IgD-negative memory B cell (primary cell): ENCODE results near the gene ASMTL. TPM values are rescaled to one million over a fixed set of nuclear protein-coding genes. Genes with fewer than 3 reads are reported as not detected.
"Not testable (repeated sequence)": the region's sequence is repeated elsewhere in the genome, so short reads cannot be mapped to it uniquely, and the experiment has no call there.

Experiments
- H3K27ac Mint-ChIP-seq, 3 donors: one replicate each; pipeline ENCODE4 v1.8.0; 2020 to 2022; ENCODE audit warnings: mild to moderate bottlenecking in 3 of 3, mixed read lengths in 3 of 3, moderate library complexity in 1 of 3
- H3K27me3 Mint-ChIP-seq: one replicate; pipeline ENCODE4 v1.8.0; 2021; ENCODE audit warnings: mixed read lengths
- H3K36me3 Mint-ChIP-seq: one replicate; pipeline ENCODE4 v1.8.0; 2020; ENCODE audit warnings: mild to moderate bottlenecking, mixed read lengths
- H3K4me1 Mint-ChIP-seq, 3 donors: one replicate each; pipeline ENCODE4 v1.8.0; 2020 to 2022; ENCODE audit warnings: mixed read lengths in 3 of 3, mild to moderate bottlenecking in 1 of 3
- H3K4me3 Mint-ChIP-seq, 4 donors: one replicate each; pipeline ENCODE4 v1.8.0; 2020 to 2022; ENCODE audit warnings: mild to moderate bottlenecking in 4 of 4, mixed read lengths in 4 of 4, moderate library complexity in 3 of 4
- H3K9me3 Mint-ChIP-seq, 3 donors: one replicate each; pipeline ENCODE4 v1.8.0; 2020 to 2021; ENCODE audit warnings: mixed read lengths in 3 of 3, mild to moderate bottlenecking in 1 of 3
- polyA plus RNA-seq: library from polyadenylated mRNA; unstranded; fragments of 300-500 nt; fragmentation: Illumina TruSeq; gene quantifications from one replicate; pipeline ENCODE4 v1.2.3, GENCODE V29; 2021

Gene ASMTL
- polyA plus RNA-seq, 1 donor from 2014 or later: 50.1 TPM

- Mint-ChIP-seq H3K27me3 (no peaks in the 10 kb centered on the region), H3K27ac (peak overlapping the region; percentile 83 to 90 (median 89)), H3K9me3 (no peaks in the 10 kb centered on the region), H3K4me3 (peak overlapping the region in 2 of 4 donors; percentile 44 to 58), H3K4me1 (peaks cover 27 to 32% (median 31%) of the 10 kb centered on the region in 3 donors), H3K36me3 (peaks cover 6% of the 10 kb centered on the region)
Measured at GRCh38 chrX:1487401-1487800, 34.7 kb upstream of the ASMTL start.

- peaks cover 27 to 31% (median 31%) of the 10 kb centered on the region in 3 donors for H3K4me1 Mint-ChIP-seq
- peak overlapping the region in 3 of 4 donors; percentile 32 to 58 (median 45) for H3K4me3 Mint-ChIP-seq
- peaks cover under 1% of the 10 kb centered on the region for H3K36me3 Mint-ChIP-seq
Measured at GRCh38 chrX:1486749-1487361, 34.1 kb upstream of the ASMTL start.

GRCh38 chrX:1486177-1486576, 33.5 kb upstream of the ASMTL start:
- Mint-ChIP-seq H3K4me3 (peak overlapping the region in 3 of 4 donors; percentile 17 to 72 (median 45)), H3K9me3 (no peaks in the 10 kb centered on the region), H3K4me1 (peaks cover 31 to 35% (median 33%) of the 10 kb centered on the region in 3 donors), H3K27ac (peak overlapping the region in 2 of 3 donors; percentile 89 to 90), H3K27me3 (no peaks in the 10 kb centered on the region), H3K36me3 (no peaks in the 10 kb centered on the region)

More at GRCh38 chrX:1486749-1487361, 34.1 kb upstream of the ASMTL start:
- peak overlapping the region; percentile 83 to 90 (median 89) for H3K27ac Mint-ChIP-seq
- no peaks in the 10 kb centered on the region for H3K27me3 Mint-ChIP-seq
- no peaks in the 10 kb centered on the region for H3K9me3 Mint-ChIP-seq

GRCh38 chrX:1485033-1485432, 32.3 kb upstream of the ASMTL start:
- peak overlapping the region in 2 of 3 donors; percentile 97 to 98 for H3K27ac Mint-ChIP-seq
- no peaks in the 10 kb centered on the region for H3K27me3 Mint-ChIP-seq
- no peaks in the 10 kb centered on the region for H3K36me3 Mint-ChIP-seq
- peak overlapping the region in 2 of 4 donors; percentile 76 to 83 for H3K4me3 Mint-ChIP-seq
- H3K9me3 Mint-ChIP-seq: no peaks in the 10 kb centered on the region
- peaks cover 40 to 46% (median 42%) of the 10 kb centered on the region in 3 donors for H3K4me1 Mint-ChIP-seq

DNA sequence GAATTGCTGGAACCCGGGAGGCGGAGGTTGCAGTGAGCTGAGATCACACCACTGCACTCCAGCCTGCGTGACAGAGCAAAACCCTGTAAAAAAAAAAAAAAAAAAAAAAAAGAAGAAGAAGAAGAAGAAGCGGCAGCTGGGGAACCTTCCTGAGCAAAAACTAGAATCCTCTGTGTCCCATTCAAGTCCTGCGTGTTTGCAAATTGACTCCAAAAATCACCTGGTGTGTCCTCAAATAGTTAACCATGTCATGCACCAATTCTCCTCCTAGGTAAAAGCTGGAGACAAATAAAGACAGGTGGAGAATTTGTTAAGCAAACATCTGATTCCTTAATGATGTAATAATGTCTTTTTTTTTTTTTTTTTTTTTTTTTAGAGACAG, 31.9 kb upstream of the ASMTL start:
- Mint-ChIP-seq H3K4me1 (peaks cover 42 to 51% (median 46%) of the 10 kb centered on the region in 3 donors), H3K36me3 (peaks cover 4% of the 10 kb centered on the region), H3K4me3 (peak overlapping the region; percentile 38 to 83 (median 68)), H3K27me3 (no peaks in the 10 kb centered on the region), H3K27ac (peak overlapping the region; percentile 93 to 98 (median 97)), H3K9me3 (peaks cover under 1 to 3% (median under 1%) of the 10 kb centered on the region in 3 donors)

DNA sequence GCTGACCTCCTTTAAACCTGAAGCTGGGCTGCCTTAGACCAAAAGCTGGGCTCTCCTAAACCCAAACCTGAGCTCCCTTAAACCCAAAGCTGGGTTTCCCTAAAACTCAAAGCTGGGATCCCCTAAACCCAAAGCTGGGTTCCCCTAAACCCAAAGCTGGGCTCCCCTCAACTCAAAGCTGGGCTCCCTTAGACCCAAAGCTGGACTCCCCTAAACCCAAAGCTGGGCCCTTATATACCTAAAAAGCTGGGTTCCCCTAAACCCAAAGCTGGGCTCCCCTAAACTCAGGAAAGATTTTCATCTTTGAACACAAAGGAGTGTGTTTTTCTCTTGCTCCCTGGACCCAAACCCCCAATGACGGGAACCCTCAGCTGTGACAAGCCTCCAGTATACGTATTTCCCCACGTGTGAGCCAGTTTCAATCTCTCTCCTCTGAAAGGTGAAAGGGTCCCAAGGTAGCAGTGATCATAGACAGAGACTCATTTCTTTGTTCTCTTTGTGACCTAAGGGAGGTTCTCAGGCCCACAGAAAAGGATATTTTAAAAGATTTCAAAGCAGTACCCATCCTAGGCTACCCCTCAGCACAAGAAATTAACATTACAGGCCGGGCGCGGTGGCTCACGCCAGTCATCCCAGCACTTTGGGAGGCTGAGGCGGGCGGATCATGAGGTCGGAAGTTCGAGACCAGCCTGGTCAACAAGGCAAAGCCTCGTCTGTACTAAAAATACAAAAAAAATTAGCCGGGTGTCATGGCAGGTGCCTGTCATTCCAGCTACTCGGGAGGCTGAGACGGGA, 31.3 kb upstream of the ASMTL start:
- Mint-ChIP-seq H3K27ac (peak overlapping the region; percentile 93 to 98 (median 97)), H3K9me3 (peaks cover 2 to 5% (median 2%) of the 10 kb centered on the region in 3 donors), H3K4me3 (peak overlapping the region; percentile 51 to 86 (median 71)), H3K27me3 (no peaks in the 10 kb centered on the region), H3K36me3 (peaks cover 8% of the 10 kb centered on the region), H3K4me1 (peaks cover 45 to 56% (median 51%) of the 10 kb centered on the region in 3 donors)

- not testable (repeated sequence) for H3K9me3 Mint-ChIP-seq, H3K36me3 Mint-ChIP-seq, H3K27me3 Mint-ChIP-seq
- H3K4me3 Mint-ChIP-seq: peak overlapping the region in 3 of 4 donors; percentile 76 to 92 (median 90)
- peak overlapping the region; percentile 94 to 98 (median 97) for H3K27ac Mint-ChIP-seq
- H3K4me1 Mint-ChIP-seq: peaks cover 55 to 67% (median 59%) of the 10 kb centered on the region in 3 donors
Measured at GRCh38 chrX:1482530-1482928, 29.8 kb upstream of the ASMTL start.

DNA sequence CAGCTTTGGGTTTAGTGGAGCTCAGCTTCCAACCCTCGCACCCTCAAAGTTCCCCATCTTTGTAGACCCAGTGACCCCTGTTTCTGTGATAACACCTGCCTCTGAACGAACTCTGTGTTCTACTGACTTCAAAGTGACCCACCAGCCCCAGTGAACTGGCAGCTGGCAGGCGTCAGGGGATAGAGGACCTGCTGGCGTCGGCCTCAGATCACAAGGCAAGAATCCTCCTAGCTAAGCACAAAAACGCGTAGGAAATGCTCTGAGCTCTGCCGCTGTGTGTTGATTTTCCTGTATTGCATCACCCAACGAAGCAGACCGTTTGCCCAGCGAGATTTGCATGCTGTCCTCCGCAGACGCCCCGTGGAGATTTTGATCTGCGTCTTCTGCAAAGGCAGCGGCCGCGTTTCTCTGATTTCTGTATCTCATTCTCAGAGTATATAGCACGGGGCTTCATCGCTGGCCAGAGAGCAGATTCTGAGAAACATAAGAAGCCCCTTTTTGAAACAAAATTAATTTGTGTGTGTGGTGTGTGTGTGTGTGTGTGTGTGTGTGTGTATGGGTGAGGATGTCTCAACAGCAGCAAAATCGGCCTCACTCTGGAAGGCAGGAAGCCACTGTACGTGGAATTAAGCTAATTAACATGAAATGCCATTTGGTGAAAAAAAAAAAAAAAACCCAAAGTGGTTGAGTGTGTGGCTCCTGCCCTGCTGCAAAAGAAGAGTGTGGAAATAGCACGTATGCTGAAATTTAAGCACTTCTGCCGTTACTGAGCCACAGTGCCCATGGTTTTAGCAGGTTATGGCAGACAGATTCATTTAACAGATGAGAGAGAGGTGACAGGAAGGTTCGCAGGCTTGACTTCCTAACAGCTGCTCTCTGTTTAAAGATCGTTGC, 29.2 kb upstream of the ASMTL start:
- peak overlapping the region; percentile 94 to 98 (median 97) for H3K27ac Mint-ChIP-seq
- peaks cover 11% of the 10 kb centered on the region for H3K36me3 Mint-ChIP-seq
- no peaks in the 10 kb centered on the region for H3K27me3 Mint-ChIP-seq
- H3K4me3 Mint-ChIP-seq: peak overlapping the region; percentile 75 to 92 (median 83)
- H3K9me3 Mint-ChIP-seq: peaks cover 2 to 5% (median 3%) of the 10 kb centered on the region in 3 donors
- H3K4me1 Mint-ChIP-seq: peaks cover 56 to 65% (median 58%) of the 10 kb centered on the region in 3 donors

GRCh38 chrX:1480082-1480785, 27.5 kb upstream of the ASMTL start:
- H3K9me3 Mint-ChIP-seq: peaks cover 2 to 5% (median 3%) of the 10 kb centered on the region in 3 donors
- peaks cover 14% of the 10 kb centered on the region for H3K36me3 Mint-ChIP-seq
- H3K27ac Mint-ChIP-seq: peak overlapping the region; percentile 94 to 98 (median 97)
- peaks cover 56 to 66% (median 58%) of the 10 kb centered on the region in 3 donors for H3K4me1 Mint-ChIP-seq
- no peaks in the 10 kb centered on the region for H3K27me3 Mint-ChIP-seq
- peak overlapping the region; percentile 71 to 92 (median 80) for H3K4me3 Mint-ChIP-seq

DNA sequence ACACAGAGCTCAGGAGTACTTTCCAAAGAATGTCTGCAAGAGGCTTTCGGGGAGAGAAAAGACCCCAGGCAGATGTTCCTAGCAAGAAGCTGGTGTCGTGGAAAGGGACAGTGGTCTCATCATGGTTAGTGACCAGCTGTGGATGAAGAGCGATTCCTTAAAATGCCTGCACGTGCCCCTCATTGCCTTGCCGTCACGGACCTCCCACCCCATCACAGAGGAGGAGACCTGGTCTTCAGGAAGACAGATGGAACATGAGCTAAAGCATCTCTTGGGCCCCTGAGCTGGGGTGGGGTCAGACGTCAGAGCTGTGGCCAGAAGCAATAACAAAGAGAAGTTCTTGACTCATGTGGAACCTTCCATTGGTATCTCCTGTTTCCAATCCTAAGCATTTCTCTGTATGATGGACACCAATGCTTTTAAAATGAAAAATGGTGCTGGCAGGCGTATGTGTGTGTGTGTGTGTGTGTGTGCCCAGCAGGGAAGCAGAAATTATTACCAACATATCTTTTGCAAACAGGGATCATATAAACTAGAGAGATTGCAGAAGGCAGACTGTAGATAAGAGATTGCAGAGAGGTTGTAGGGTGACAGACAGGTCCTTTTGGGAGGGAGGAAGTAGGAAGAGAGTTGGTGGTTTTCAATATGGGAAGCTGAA, 25.2 kb upstream of the ASMTL start:
- peak overlapping the region in 2 of 3 donors; percentile 6 to 80 for H3K27ac Mint-ChIP-seq
- H3K36me3 Mint-ChIP-seq: peaks cover 17% of the 10 kb centered on the region
- H3K27me3 Mint-ChIP-seq: no peaks in the 10 kb centered on the region
- H3K4me3 Mint-ChIP-seq: peak overlapping the region in 1 of 4 donors; percentile 20
- peaks cover 44 to 54% (median 44%) of the 10 kb centered on the region in 3 donors for H3K4me1 Mint-ChIP-seq
- peaks cover 2 to 5% (median 3%) of the 10 kb centered on the region in 3 donors for H3K9me3 Mint-ChIP-seq

DNA sequence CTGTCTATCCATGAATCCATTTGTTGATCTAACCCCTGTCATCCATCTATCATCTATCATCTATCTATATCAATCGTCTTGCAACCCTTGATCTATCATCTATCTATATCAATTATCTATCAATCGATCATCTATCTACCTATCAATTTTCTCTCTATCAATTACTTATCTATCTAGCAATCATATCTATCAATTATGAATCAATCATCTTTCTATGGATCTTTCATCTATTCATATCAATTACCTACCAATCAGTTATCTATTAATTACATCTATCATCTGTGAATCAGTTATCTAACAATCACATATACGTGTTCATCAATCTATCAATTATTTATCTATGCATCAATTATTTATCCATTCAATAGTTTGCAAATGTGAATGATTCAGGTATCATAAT, 24.5 kb upstream of the ASMTL start:
- H3K36me3 Mint-ChIP-seq: peaks cover 17% of the 10 kb centered on the region
- H3K27me3 Mint-ChIP-seq: no peaks in the 10 kb centered on the region
- peak overlapping the region in 1 of 4 donors; percentile 4 for H3K4me3 Mint-ChIP-seq
- peaks cover 41 to 52% (median 43%) of the 10 kb centered on the region in 3 donors for H3K4me1 Mint-ChIP-seq
- peaks cover 2 to 5% (median 3%) of the 10 kb centered on the region in 3 donors for H3K9me3 Mint-ChIP-seq
- peak overlapping the region; percentile 6 to 63 (median 61) for H3K27ac Mint-ChIP-seq

- Mint-ChIP-seq H3K36me3 (peaks cover 23% of the 10 kb centered on the region), H3K4me1 (peaks cover 41 to 52% (median 43%) of the 10 kb centered on the region in 3 donors), H3K27me3 (no peaks in the 10 kb centered on the region), H3K27ac (peak overlapping the region in 2 of 3 donors; percentile 6 to 59), H3K9me3 (peaks cover 3 to 5% (median 4%) of the 10 kb centered on the region in 3 donors), H3K4me3 (no peak overlapping the region)
Measured at GRCh38 chrX:1476682-1477081, 24.0 kb upstream of the ASMTL start.

GRCh38 chrX:1475881-1476280, 23.2 kb upstream of the ASMTL start:
- H3K4me3 Mint-ChIP-seq: no peak overlapping the region
- H3K4me1 Mint-ChIP-seq: peaks cover 41 to 50% (median 43%) of the 10 kb centered on the region in 3 donors
- H3K36me3 Mint-ChIP-seq: peaks cover 25% of the 10 kb centered on the region

More at GRCh38 chrX:1475881-1476280, 23.2 kb upstream of the ASMTL start:
- H3K9me3 Mint-ChIP-seq: peaks cover 3 to 5% (median 4%) of the 10 kb centered on the region in 3 donors
- no peaks in the 10 kb centered on the region for H3K27me3 Mint-ChIP-seq
- peak overlapping the region in 2 of 3 donors; percentile 37 to 72 for H3K27ac Mint-ChIP-seq
